Ovary (tissue), 3 donors: ENCODE results near the gene ARAP1.

ENCODE experiments used
- CTCF ChIP-seq, 3 donors: fragments of 450-650 bp in 2 of 3; fragments of 200-600 bp in 1 of 3; IDR thresholded peaks; one replicate each; pipeline versions ENCODE4 v1.5.1 to v1.8.0; 2016 to 2022; ENCODE audit warnings: antibody characterized with exemption in 3 of 3, mild to moderate bottlenecking in 1 of 3
- EP300 ChIP-seq: sonication (generic); formaldehyde crosslinking; IDR thresholded peaks from one replicate; pipeline ENCODE4 v1.6.1; 2017; ENCODE audit warnings: antibody characterized with exemption
- POLR2A ChIP-seq: fragments of 450-650 bp; IDR thresholded peaks from one replicate; pipeline ENCODE4 v1.6.1; 2017; ENCODE audit warnings: antibody characterized with exemption, mild to moderate bottlenecking, moderate library complexity
- donor health status: DM: no; HTN: no; CAD: no.

- TF ChIP-seq POLR2A (no peak), CTCF (IDR thresholded peaks at IDR 0.05) (no peak), EP300 (no peak)
Observed at GRCh38 chr11:72716788-72717435, 35.3 kb downstream of the ARAP1 start.
